ENCODE data around the gene ZBTB7C. TPM values are rescaled to one million over a fixed set of nuclear protein-coding genes. Genes with fewer than 3 reads are reported as not detected.

ZBTB7C gene
- total and polyA plus RNA-seq, 2 of the 8 experiments (the other 6 are each of a cell fraction or from before 2014, with no cell fraction given) = 0.15 to 0.45 TPM

- ChIA-PET POLR2A (ENCODE audit: partially characterized antibody) (interaction anchor here (0.8 to 1.2 kb wide), 2 partner anchors 9 to 10 kb away, joined by 3 read pairs; no protein-coding TSS in a partner anchor), CTCF (ENCODE audit: partially characterized antibody) (interaction anchor here (0.9 to 1.2 kb wide), 2 partner anchors 27 to 273 kb away, joined by 3 to 5 read pairs; no protein-coding TSS in a partner anchor)
- H3K9ac ChIP-seq (replicated peaks in 1 of 4; ENCODE audit: extremely low read depth in 1 of 4, low read depth in 3 of 4, low read length in 3 of 4) = no peak overlapping the region
- H2AK5ac ChIP-seq (ENCODE audit: low read depth, low read length) = no peak overlapping the region
- no peak overlapping the region for H2BK120ac ChIP-seq (replicated peaks; ENCODE audit: low read depth, low read length)
- no peak for DNase-seq (ENCODE audit: low read depth in 1 of 2, low spot score in 2 of 2)
- H2BK20ac ChIP-seq (ENCODE audit: low read length) = no peak overlapping the region
- H3K14ac ChIP-seq (ENCODE audit: insufficient read length) = no peak overlapping the region
- WGBS, 2 experiments (ENCODE audit: extremely low coverage in 1 of 2, insufficient coverage in 1 of 2, insufficient read length in 1 of 2, insufficient replicate concordance in 2 of 2, low coverage in 1 of 2, low lambda C conversion rate in 2 of 2, missing lambda C conversion rate in 1 of 2) = 79% methylated on average over 18 of the region's 19 CpGs; no CpG with 5 or more reads in 1 of the 2 experiments
- H2AFZ ChIP-seq (ENCODE audit: low read length) = no peak overlapping the region
- H2BK5ac ChIP-seq (ENCODE audit: low read depth, low read length) = no peak overlapping the region
- no peak overlapping the region for H2BK15ac ChIP-seq (ENCODE audit: low read length)
- no peaks in the 10 kb centered on the region for H3K79me2 ChIP-seq (ENCODE audit: control insufficient read depth in 1 of 2, insufficient read depth in 2 of 2, low read length in 2 of 2)
- H3K4me1 ChIP-seq (replicated peaks in 1 of 4; ENCODE audit: control insufficient read depth in 3 of 4, insufficient read depth in 4 of 4, low read length in 3 of 4) = no peaks in the 10 kb centered on the region
- H4K5ac ChIP-seq (ENCODE audit: insufficient read length, low read depth, low read length) = no peak overlapping the region
- FAIRE-seq = no peak
- H3K9me3 ChIP-seq (ENCODE audit: insufficient read depth in 2 of 2, low read depth in 1 of 2, low read length in 1 of 2) = no peaks in the 10 kb centered on the region
- H3K27ac ChIP-seq (ENCODE audit: low read depth, low read length) = no peak overlapping the region
- H3K36me3 ChIP-seq (ENCODE audit: control insufficient read depth in 2 of 4, insufficient read depth in 4 of 4, low read length in 3 of 4) = no peaks in the 10 kb centered on the region
- no peak overlapping the region for H3K4me3 ChIP-seq (ENCODE audit: extremely low read depth in 1 of 4, insufficient read depth in 2 of 4, low read depth in 3 of 4, low read length in 4 of 4)
- H3K56ac ChIP-seq (replicated peaks; ENCODE audit: insufficient read length, low read depth, low read length) = no peak overlapping the region
- TF ChIP-seq BCL11A (IDR thresholded peaks at IDR 0.05; ENCODE audit: low read depth in 2 of 2, low read length in 2 of 2) (no peak), GABPA (IDR thresholded peaks at IDR 0.05; ENCODE audit: borderline replicate concordance, insufficient read depth, low read length) (no peak), KDM1A (IDR thresholded peaks at IDR 0.05; ENCODE audit: borderline replicate concordance, low read length) (no peak), TCF12 (IDR thresholded peaks at IDR 0.05; ENCODE audit: low read depth, low read length) (no peak), SP1 (IDR thresholded peaks at IDR 0.05; ENCODE audit: low read depth, low read length) (no peak), POU5F1 (IDR thresholded peaks at IDR 0.05; ENCODE audit: low read depth, low read length) (no peak), RXRA (IDR thresholded peaks at IDR 0.05; ENCODE audit: insufficient read depth, low read depth, low read length) (no peak), SIN3A (conservative IDR thresholded peaks at IDR 0.05 in 1 of 2, IDR thresholded peaks at IDR 0.05 in 1 of 2; ENCODE audit: low read depth in 1 of 2, low read length in 2 of 2) (no peak), NANOG (IDR thresholded peaks at IDR 0.05; ENCODE audit: insufficient read depth, low read depth, low read length, poor library complexity, severe bottlenecking) (no peak), MAX (IDR thresholded peaks at IDR 0.05) (no peak), TEAD4 (IDR thresholded peaks at IDR 0.05; ENCODE audit: low read depth, low read length) (no peak)
- H3K18ac ChIP-seq (ENCODE audit: extremely low read depth, low read length) = no peak overlapping the region
- peaks cover 0 to 2% (median 0%) of the 10 kb centered on the region in 4 experiments; a peak in 1 of 7 replicates for H3K27me3 ChIP-seq (replicated peaks in 1 of 4; ENCODE audit: control insufficient read depth in 3 of 4, extremely low read depth in 1 of 4, insufficient read depth in 3 of 4, low read length in 3 of 4)
- no peaks in the 10 kb centered on the region for H3K79me1 ChIP-seq (ENCODE audit: low read depth, low read length)
- H3K23ac ChIP-seq (ENCODE audit: insufficient read length) = no peak overlapping the region
- H4K20me1 ChIP-seq (replicated peaks in 1 of 2; ENCODE audit: control insufficient read depth in 1 of 2, insufficient read depth in 2 of 2, low read length in 2 of 2) = no peaks in the 10 kb centered on the region
- H2BK12ac ChIP-seq (ENCODE audit: low read depth, low read length) = no peak overlapping the region
- H3K4ac ChIP-seq (replicated peaks; ENCODE audit: insufficient read length, low read depth, low read length) = no peak overlapping the region
- H3K23me2 ChIP-seq (ENCODE audit: low read depth, low read length) = no peaks in the 10 kb centered on the region
- no peak overlapping the region for H4K8ac ChIP-seq (ENCODE audit: extremely low read depth, insufficient read depth, low read length)
- no peak overlapping the region for H4K91ac ChIP-seq (replicated peaks; ENCODE audit: insufficient read length, low read length)
- no peak overlapping the region for H3K4me2 ChIP-seq (ENCODE audit: insufficient read depth in 1 of 2, low read depth in 2 of 2, low read length in 2 of 2)
Observed at GRCh38 chr18:48172226-48173006, 236.8 kb downstream of the ZBTB7C start.
